Measurements from ENCODE around the gene OTUB1.

Gene OTUB1

GRCh38 chr11:64001484-64002420 lies 15.5 kb downstream of the OTUB1 start:
- no peak for DNase-seq (ENCODE audit: low spot score)

GRCh38 chr11:64003807-64004589 lies 17.8 kb downstream of the OTUB1 start:
- DNase-seq (ENCODE audit: low spot score): no peak
- no peak for TF ChIP-seq CTCF (IDR thresholded peaks at IDR 0.05; ENCODE audit: extremely low read depth, missing control alignments)

More at GRCh38 chr11:64001484-64002420, 15.5 kb downstream of the OTUB1 start:
- TF ChIP-seq CTCF (IDR thresholded peaks at IDR 0.05; ENCODE audit: extremely low read depth, missing control alignments): no peak

- TF ChIP-seq CTCF (IDR thresholded peaks at IDR 0.05; ENCODE audit: extremely low read depth, missing control alignments): no peak
- no peak for DNase-seq (ENCODE audit: low spot score)
These were observed 18.3 kb downstream of the OTUB1 start for GRCh38 chr11:64004590-64004984.

- no peak for TF ChIP-seq CTCF (IDR thresholded peaks at IDR 0.05; ENCODE audit: extremely low read depth, missing control alignments)
- no peak for DNase-seq (ENCODE audit: low spot score)
These were observed 19.5 kb downstream of the OTUB1 start for GRCh38 chr11:64005691-64006090.

- no peak for TF ChIP-seq CTCF (IDR thresholded peaks at IDR 0.05; ENCODE audit: extremely low read depth, missing control alignments)
- DNase-seq (ENCODE audit: low spot score): no peak
These were observed 20.2 kb downstream of the OTUB1 start for GRCh38 chr11:64006398-64006797.

GRCh38 chr11:64007160-64007628 lies 21.0 kb downstream of the OTUB1 start:
- TF ChIP-seq CTCF (IDR thresholded peaks at IDR 0.05; ENCODE audit: extremely low read depth, missing control alignments): no peak
- DNase-seq (ENCODE audit: low spot score): no peak

Measured in GM20000 (cell line).